Epithelial cell of prostate (primary cell): ENCODE results near the gene OR5H6.
"Not testable (repeated sequence)": the region's sequence is repeated elsewhere in the genome, so short reads cannot be mapped to it uniquely, and the experiment has no call there.

Experiments
- DNase-seq: peaks from one replicate; pipeline ENCODE4 v3.0.0-alpha.2; 2011; ENCODE audit warnings: low read depth, low spot score
- H3K27ac ChIP-seq: fragments of 450-650 bp; 2 replicates; pipeline ENCODE4 v1.5.1; 2017; ENCODE audit warnings: mild to moderate bottlenecking

OR5H6 gene

DNA sequence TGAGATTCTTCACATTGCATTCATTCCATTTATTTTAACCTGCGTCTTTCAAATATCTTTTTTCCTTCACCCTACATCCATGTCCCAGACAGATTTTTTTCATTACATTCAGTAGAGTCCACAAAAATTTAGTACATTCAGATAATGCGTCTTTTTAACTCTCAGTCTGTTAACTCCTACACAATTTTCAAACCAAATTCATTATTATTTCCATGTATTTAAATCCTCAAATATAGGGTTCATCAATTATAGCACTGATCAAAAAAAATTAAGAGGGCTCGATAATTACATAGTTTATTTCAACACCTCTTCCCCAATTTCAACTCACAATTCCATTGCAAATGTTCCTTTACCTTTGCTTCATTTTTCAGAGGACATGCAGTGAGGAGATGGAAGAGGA lies at the start of gene OR5H6:
TSS of gene OR5H6 (plus strand) at position 301 of the 400 bp plus-strand sequence. CDS start at position 390, 89 bp downstream.
- no peak for DNase-seq
- H3K27ac ChIP-seq: no peak within 1 kb of the TSS

DNA sequence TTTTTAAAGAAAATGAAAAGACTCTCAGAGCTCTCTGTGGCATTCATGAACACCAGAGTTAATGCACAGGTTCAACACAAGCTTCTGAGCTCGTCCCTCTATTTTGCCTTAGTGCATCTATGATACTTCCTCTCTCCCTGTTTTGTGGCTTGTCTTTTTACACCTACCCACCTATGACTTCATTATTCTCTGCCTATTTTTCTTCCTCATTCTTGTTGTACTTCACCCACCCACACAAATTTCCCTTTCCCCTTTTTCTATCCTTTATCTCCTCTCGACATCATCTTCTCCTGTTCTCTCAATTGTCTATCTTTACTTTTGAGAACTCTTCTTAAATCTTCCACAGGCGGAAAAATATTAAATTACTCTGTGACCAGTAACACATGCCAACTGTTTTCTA lies 49.0 kb upstream of the OR5H6 start:
- H3K27ac ChIP-seq: no peak overlapping the region
- DNase-seq: no peak

DNA sequence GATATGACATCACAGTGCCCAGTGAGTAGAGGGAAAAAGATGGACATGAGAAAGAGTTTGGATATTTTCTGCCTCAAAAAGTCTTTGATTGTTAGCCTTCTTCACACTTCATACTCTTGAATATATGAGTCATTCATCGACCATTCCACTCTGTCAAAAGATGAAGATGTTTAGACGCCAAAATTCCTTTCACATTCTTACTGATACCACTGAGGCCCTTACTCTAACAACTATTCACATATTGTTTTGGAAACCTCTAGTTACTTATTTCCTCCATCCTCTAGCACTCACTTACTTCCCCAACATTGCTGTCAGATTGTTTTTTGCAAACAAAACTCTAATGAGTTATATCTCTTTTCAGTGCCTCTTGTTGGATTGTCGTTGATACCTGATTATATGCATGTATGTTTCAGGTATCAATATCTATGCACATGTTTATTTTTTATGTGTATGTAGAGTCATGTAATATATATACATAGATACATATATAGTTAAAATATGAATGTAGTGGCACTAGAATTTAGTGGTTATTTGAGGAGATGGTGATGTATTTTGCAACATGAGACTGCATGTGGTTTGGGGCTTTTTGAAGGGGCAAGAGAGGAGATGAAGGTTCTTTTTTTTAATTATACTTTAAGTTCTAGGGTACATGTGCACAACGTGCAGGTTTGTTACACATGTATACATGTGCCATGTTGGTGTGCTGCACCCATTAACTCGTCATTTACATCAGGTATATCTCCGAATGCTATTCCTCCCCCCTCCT lies 40.0 kb upstream of the OR5H6 start:
- no peak for DNase-seq
- H3K27ac ChIP-seq: no peak overlapping the region

DNA sequence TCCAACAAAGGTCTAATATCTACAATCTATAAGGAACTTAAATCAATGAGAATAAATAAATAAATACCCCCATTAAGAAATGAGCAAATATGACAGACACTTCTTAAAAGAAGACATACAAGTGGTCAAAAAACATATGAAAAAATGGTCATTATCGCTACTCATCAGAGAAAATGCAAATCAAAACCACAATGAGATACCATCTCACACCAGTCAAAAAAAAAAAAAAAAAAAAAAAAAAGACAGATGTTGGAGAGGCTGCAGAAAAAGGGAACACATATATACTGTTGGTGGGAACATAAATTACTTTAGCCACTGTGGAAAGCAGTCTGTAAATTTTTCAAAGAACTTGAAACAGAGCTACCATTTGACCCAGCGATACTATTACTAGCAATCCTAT lies 31.6 kb upstream of the OR5H6 start:
- H3K27ac ChIP-seq: no peak overlapping the region
- DNase-seq: no peak

DNA sequence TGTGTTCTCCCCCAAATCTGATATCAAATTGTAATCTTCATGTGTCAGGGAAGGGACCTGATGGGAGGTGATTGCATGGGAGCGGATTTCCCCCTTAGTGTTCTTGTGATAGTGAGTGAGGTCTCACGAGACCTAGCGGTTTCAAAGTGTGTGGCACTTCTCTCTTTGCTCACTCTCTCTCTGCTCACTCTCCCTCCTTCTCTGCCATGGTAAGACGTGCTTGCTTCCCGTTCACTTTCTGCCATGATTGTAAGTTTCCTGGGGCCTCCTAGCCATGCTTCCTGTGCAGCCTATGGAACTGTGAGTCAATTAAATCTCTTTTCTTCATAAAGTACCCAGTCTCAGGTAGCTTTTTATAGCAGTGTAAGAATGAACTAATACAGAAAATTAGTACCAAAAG lies 30.6 kb upstream of the OR5H6 start:
- DNase-seq: no peak
- H3K27ac ChIP-seq: no peak overlapping the region

DNA sequence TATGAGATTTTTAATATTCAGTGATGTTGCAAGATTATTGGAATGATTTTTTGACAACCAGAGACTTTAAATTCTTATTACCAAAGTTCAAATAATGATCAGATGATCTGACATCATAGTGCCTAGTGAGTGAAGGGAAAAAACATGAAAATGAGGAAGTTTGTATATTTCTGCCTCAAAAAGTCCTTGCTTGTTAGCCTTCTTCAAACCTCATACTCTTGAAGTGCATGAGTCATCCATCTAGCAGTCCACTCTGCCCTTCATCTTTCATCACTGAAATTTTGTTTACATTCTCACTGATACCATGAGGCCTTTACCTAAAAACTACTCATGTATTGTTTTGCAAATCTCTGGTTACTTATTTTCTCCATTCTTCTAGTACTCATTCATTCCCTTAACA lies 23.9 kb upstream of the OR5H6 start:
- H3K27ac ChIP-seq: no peak overlapping the region
- no peak for DNase-seq

DNA sequence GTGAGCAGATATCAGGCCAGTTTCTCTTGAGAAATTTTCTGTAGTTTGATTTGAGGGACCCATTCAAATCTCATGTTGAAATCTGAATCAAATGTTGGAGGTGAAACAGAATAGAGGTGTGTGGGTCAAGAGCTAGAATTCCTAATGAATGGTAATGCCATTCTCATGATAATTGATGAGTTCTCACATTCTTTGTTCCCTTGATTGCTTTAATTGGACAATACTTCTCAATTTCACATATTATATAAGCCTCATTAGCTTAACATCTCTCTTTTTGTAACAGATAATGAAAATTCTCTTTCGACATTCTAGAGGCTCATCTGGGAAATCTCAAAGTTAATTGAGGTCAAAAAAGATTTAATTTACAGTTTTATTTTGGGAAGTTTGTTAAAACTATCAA lies 21.9 kb upstream of the OR5H6 start:
- no peak for DNase-seq
- H3K27ac ChIP-seq: no peak overlapping the region

DNA sequence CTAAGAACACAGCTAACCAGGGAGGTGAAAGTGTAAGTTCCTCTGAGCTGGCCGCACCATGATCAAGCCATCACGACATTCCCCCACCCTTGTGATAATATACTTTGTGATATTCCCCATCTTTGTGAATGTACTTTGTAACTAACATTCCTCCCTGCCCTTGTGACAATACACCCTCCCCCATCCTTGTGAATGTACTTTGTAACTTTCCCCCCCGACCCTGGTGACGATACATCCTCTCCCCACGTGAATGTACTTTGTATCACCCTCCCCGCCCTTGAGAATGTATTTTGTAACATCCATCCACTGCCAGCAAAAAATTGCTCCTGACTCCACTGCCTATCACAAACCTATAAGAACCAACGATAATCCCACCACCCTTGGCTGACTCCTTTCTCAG lies 20.2 kb upstream of the OR5H6 start:
- DNase-seq: no peak
- H3K27ac ChIP-seq: no peak overlapping the region

DNA sequence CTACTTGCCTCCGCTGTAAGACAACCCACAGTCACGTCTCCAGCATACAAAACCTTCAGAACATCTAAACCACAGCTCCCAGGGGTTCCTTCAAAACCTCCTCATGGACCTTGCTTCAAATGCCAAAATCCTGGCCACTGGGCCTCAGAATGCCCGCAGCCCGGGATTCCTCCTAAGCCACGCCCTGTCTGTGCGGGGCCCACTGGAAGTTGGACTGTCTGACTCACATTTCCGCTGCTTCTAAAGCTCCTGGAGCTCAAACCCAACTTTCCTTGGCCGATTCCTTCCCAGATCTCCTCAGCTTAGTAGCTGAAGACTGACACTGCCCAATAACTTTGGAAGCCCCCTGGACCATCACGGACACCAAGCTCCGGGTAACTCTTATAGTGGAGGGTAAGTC lies 17.9 kb upstream of the OR5H6 start:
- DNase-seq: no peak
- H3K27ac ChIP-seq: no peak overlapping the region

DNA sequence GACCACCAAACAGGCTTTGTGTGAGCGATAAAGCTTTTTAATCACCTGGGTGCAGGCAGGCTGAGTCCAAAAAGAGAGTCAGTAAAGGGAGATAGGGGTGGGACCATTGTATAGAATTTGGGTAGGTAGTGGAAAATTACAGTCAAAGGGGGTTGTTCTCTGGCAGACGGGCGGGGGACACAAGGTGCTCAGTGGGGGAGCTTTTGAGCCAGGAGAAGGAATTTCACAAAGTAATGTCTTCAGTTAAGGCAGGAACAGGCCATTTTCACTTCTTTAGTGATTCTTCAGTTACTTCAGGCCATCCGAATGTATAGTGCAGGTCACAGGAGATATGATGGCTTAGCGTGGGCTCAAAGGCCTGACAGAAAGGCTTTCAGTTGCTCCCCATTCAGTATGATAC lies 8.0 kb upstream of the OR5H6 start:
- not testable (repeated sequence) for H3K27ac ChIP-seq, DNase-seq

DNA sequence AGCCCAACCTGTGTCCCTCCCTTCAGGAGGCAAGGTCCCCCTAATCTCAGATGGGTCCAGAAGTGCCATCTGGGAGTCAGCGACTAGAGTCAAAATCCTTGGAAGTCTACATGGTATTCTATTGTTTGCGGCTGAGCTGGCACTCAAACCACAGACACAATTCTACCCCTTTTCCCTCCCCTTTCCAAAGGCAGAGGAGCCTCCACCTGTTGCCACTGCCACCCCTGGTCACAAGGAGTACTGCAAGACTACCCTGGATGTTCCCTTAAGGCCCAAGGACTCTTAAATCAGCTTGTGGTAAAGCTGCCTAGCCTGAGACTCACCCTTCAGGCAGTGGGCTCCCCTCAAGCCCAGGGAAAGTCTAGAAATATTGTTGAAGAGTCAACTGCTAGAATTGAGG lies 4.3 kb upstream of the OR5H6 start:
- no peak for DNase-seq

DNA sequence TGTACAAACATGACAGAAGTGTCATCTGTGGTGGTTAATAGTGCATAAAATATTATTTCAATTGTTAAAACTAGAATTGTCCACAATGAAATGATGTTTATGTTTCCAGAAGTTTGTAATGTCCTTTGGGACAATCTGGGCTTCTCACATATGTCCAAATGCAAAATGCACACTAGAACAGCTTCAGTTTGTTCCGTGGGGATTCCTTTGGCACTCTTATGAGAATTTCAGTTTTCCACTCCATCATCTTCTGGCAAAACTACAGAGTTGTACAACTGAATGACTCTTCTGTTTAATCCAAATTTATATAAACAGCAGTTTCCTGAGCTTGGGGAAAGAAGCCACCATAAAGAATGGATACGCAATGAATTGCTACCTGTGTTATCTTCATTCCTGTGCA lies 2.0 kb upstream of the OR5H6 start:
- DNase-seq: no peak
- no peak overlapping the region for H3K27ac ChIP-seq

More for the DNA sequence above, 4.3 kb upstream of the OR5H6 start:
- H3K27ac ChIP-seq: no peak overlapping the region

DNA sequence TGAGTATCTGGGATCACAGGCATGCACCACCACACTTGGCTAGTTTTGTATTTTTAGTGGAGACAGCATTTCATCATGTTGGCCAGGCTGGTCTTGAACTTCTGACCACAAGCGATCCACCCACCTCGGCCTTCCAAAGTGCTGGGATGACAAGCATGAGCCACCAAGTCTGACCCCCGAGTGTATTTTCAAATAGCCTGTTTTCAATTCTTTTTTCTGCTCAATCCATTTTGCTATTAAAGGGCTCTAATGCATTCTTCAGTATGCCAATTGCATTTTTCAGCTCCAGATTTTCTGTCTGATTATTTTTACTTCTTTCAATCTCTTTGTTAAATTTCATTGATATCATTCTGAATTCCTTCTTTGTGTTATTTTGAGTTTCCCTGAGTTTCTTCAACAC lies 5.8 kb downstream of the OR5H6 start:
- DNase-seq: no peak
- no peak overlapping the region for H3K27ac ChIP-seq

DNA sequence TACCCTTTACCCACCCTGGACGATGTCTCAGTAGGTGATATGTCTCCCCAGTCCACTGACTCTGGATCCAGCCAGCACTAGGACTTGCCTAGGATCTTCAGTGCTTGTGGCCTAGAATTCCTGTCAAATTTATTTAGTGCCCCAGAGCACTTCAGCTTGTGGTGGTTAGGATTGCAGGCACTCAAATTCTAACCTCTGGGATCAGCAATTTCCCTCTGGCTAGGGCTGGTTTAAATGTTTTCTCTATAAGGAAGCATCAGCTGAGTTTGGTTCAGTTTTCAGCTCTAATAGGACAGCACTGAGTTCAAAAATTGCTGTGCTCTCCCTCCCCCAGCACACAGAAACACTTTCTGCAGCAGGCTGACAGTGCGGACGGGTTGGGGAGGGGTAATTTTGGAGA lies 8.1 kb downstream of the OR5H6 start:
- DNase-seq: no peak
- H3K27ac ChIP-seq: no peak overlapping the region

DNA sequence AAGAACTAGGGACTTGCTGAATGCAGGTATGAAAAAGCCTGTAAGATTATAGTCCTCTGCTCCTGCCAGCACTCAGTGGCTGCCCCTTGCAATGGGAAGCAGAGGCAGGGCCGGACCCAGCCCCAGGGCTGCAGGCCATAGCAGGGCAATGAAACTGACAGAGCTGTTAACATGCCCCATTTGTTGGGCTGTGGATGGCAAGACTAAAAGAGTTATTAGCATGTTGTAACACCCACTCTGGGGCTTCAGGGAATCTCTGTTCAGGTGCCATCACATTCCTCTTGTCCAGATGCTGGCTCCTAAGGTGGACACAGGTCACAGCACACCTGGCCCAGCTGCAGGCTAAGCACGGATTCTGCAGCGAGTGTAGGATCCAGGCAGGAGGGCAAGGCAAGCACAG lies 10.9 kb downstream of the OR5H6 start:
- H3K27ac ChIP-seq: no peak overlapping the region
- DNase-seq: no peak

DNA sequence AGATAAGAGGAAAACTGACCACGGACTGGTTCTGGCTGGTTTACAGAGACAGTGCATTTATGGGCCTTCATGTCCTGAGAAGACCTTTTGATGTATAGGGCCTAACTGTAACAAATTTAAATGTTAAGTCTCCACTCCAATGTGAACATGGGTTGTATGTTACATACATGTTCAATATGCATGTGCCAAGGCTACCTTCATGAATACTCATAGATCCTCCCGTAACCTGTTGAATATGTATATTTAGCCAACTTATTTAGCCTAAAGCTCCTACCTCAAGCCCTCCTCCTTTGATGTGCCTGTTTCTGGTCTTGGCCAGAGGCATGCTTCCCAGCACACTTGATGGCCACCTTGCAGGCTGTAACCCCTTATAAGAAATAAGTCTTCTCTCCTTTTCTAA lies 18.2 kb downstream of the OR5H6 start, which contains the start of gene OR5H2:
TSS of gene OR5H2 (plus strand) at position 301 of the 400 bp plus-strand sequence. CDS start 398 bp downstream, outside the sequence.
- no peak within 1 kb of the TSS for H3K27ac ChIP-seq
- no peak for DNase-seq

DNA sequence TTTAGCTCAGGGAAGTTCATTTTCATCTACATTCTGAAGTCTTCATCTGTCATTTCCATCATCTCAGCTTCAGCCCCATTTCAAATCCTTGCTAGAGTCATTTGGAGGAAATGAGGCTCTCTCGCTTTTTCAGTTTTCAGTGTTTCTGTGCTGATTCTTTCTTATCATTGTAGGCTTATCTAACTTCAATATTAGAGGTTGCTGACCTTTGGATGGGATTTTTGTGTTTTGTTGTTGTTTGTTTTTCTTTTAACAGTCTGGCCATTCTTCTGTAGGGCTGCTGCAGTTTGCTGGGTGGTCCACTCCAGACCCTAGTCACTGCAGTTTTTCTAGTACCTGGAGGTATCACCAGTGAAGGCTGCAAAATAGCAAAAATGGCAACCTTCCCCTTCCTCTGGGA lies 26.9 kb downstream of the OR5H6 start:
- H3K27ac ChIP-seq: no peak overlapping the region
- DNase-seq: no peak

DNA sequence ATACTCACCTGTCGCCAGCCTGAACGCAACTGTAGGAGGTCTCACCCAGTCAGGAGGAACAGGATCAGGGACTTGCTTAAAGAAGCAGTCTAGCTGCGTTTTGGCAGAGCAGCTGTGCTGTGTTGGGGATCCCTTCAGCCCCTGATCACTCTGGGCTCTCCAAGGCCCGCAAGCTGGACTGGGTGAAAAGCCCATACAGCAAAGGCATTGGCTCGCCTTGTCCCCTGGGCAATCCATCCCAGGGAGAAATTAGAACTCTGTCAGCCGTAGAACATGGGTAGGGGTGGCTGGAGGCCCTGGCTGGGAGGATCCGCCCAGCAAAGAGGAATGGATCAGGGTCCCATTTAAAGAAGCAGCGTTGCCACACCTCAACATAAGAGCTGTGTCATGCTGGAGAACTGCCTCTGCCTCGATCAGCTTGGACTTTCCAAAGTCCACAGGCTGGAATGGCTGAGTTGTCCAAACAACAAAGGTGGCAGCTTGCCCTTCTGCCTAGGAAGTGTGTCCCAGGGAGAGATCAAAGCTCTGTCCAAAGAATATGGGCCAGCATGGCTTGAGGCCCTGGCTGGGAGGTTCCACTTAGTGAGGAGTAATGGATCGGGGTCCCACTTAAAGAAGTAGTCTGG lies 27.4 kb downstream of the OR5H6 start:
- DNase-seq: no peak
- no peak overlapping the region for H3K27ac ChIP-seq
